H1 (cell line): Measurements from ENCODE around the gene MBD3L2. TPM values are rescaled to one million over a fixed set of nuclear protein-coding genes. Genes with fewer than 3 reads are reported as not detected.

Experiments used
- CTCF ChIA-PET: fragments of 300-600 bp; sonication (Branson Sonifier 250); formaldehyde crosslinking; loops from one replicate; lab custom pipeline; 2021; ENCODE audit not compliant: partially characterized antibody; lab: Charles Lee
- POLR2A ChIA-PET: fragments of 300-600 bp; sonication (Branson Sonifier 250); formaldehyde crosslinking; loops from one replicate; lab custom pipeline; 2021; ENCODE audit warnings: inconsistent platforms; ENCODE audit not compliant: partially characterized antibody; lab: Charles Lee
- DNase-seq, 2 experiments: peaks; one replicate each; pipeline versions ENCODE4 v3.0.0 to v3.0.0-alpha.2; 2010 to 2022; ENCODE audit warnings: low spot score in 2 of 2, low read depth in 1 of 2, mixed read lengths in 1 of 2
- FAIRE-seq: peaks from 2 replicates; lab custom pipeline; 2011; peaks lifted over from hg19 to GRCh38; lab: Jason Lieb, UNC
- H2AFZ ChIP-seq: 2 replicates; pipeline ENCODE4 v1.8.1; 2012; ENCODE audit warnings: low read length, inconsistent platforms
- H2AK5ac ChIP-seq: 2 replicates; pipeline ENCODE4 v1.6.1; 2013; ENCODE audit warnings: low read depth, low read length
- H2BK120ac ChIP-seq: replicated peaks from 2 replicates; pipeline ENCODE3; 2013; ENCODE audit warnings: low read depth, low read length, inconsistent platforms
- H2BK12ac ChIP-seq: 2 replicates; pipeline ENCODE4 v1.6.1; 2013; ENCODE audit warnings: low read depth, low read length
- H2BK15ac ChIP-seq: 2 replicates; pipeline ENCODE4 v1.6.1; 2013; ENCODE audit warnings: low read length
- H2BK20ac ChIP-seq: 2 replicates; pipeline ENCODE4 v1.6.1; 2013; ENCODE audit warnings: low read length
- H2BK5ac ChIP-seq: 2 replicates; pipeline ENCODE4 v1.6.1; 2013; ENCODE audit warnings: low read depth, low read length
- H3K14ac ChIP-seq: 2 replicates; pipeline ENCODE4 v1.6.1; 2013; ENCODE audit warnings: inconsistent platforms; ENCODE audit not compliant: insufficient read length
- H3K18ac ChIP-seq: 2 replicates; pipeline ENCODE4 v1.6.1; 2013; ENCODE audit warnings: low read length; ENCODE audit errors: extremely low read depth
- H3K23ac ChIP-seq: 2 replicates; pipeline ENCODE4 v1.6.1; 2013; ENCODE audit warnings: inconsistent platforms; ENCODE audit not compliant: insufficient read length
- H3K23me2 ChIP-seq: 2 replicates; pipeline ENCODE4 v1.6.1; 2013; ENCODE audit warnings: low read depth, low read length
- H3K27ac ChIP-seq: 2 replicates; pipeline ENCODE4 v1.6.1; 2011; ENCODE audit warnings: low read depth, low read length, inconsistent platforms
- H3K27me3 ChIP-seq, 4 experiments: replicated peaks in 1 of 4; 1 replicate in 1 of 4; 2 replicates in 3 of 4; pipeline versions ENCODE4 v1.6.1 to v1.8.1; 2011 to 2013; ENCODE audit warnings: low read length in 3 of 4, mild to moderate bottlenecking in 3 of 4, inconsistent platforms in 2 of 4, mixed read lengths in 2 of 4, moderate library complexity in 1 of 4; ENCODE audit not compliant: control insufficient read depth in 3 of 4, insufficient read depth in 3 of 4; ENCODE audit errors: extremely low read depth in 1 of 4
- H3K36me3 ChIP-seq, 4 experiments: 2 replicates each; pipeline versions ENCODE4 v1.6.1 to v1.8.1; 2011 to 2013; ENCODE audit warnings: mild to moderate bottlenecking in 4 of 4, low read length in 3 of 4, moderate library complexity in 2 of 4, control low read depth in 1 of 4, inconsistent platforms in 1 of 4; ENCODE audit not compliant: insufficient read depth in 4 of 4, control insufficient read depth in 2 of 4
- H3K4ac ChIP-seq: replicated peaks from 2 replicates; pipeline ENCODE3; 2013; ENCODE audit warnings: low read length, low read depth, mixed read lengths, inconsistent platforms; ENCODE audit not compliant: insufficient read length
- H3K4me1 ChIP-seq, 4 experiments: replicated peaks in 1 of 4; 1 replicate in 1 of 4; 2 replicates in 3 of 4; pipeline versions ENCODE4 v1.6.1 to v1.8.1; 2011 to 2013; ENCODE audit warnings: low read length in 3 of 4, inconsistent platforms in 2 of 4, mixed read lengths in 1 of 4; ENCODE audit not compliant: insufficient read depth in 4 of 4, control insufficient read depth in 3 of 4
- H3K4me2 ChIP-seq, 2 experiments: 2 replicates each; pipeline versions ENCODE4 v1.6.1 to v1.8.1; 2011 to 2013; ENCODE audit warnings: low read depth in 2 of 2, low read length in 2 of 2, control low read depth in 1 of 2, inconsistent platforms in 1 of 2, mild to moderate bottlenecking in 1 of 2; ENCODE audit not compliant: insufficient read depth in 1 of 2
- H3K4me3 ChIP-seq, 4 experiments: fragments of 200-600, 300-600 bp in 1 of 4; sonication (generic), shearing (Covaris generic), sonication (Bioruptor Twin) in 1 of 4; 2 replicates each; pipeline versions ENCODE4 v1.5.1 to v1.8.1; 2011 to 2016; ENCODE audit warnings: low read length in 4 of 4, low read depth in 3 of 4, control low read depth in 2 of 4, inconsistent platforms in 2 of 4, mild to moderate bottlenecking in 2 of 4, mixed read lengths in 1 of 4, moderate library complexity in 1 of 4; ENCODE audit not compliant: insufficient read depth in 2 of 4; ENCODE audit errors: extremely low read depth in 1 of 4
- H3K56ac ChIP-seq: replicated peaks from 2 replicates; pipeline ENCODE3; 2013; ENCODE audit warnings: low read depth, mild to moderate bottlenecking, mixed read lengths, low read length, inconsistent platforms; ENCODE audit not compliant: insufficient read length
- H3K79me1 ChIP-seq: 2 replicates; pipeline ENCODE4 v1.6.1; 2013; ENCODE audit warnings: low read depth, low read length, control low read depth
- H3K79me2 ChIP-seq, 2 experiments: 2 replicates each; pipeline versions ENCODE4 v1.6.1 to v1.8.1; 2012 to 2013; ENCODE audit warnings: low read length in 2 of 2, mild to moderate bottlenecking in 2 of 2, inconsistent platforms in 1 of 2; ENCODE audit not compliant: insufficient read depth in 2 of 2, control insufficient read depth in 1 of 2
- H3K9ac ChIP-seq, 4 experiments: replicated peaks in 1 of 4; 1 replicate in 1 of 4; 2 replicates in 3 of 4; pipeline versions ENCODE4 v1.6.1 to v1.8.1; 2011 to 2013; ENCODE audit warnings: low read depth in 3 of 4, low read length in 3 of 4, control low read depth in 2 of 4, mild to moderate bottlenecking in 2 of 4, moderate library complexity in 2 of 4, inconsistent platforms in 1 of 4; ENCODE audit errors: extremely low read depth in 1 of 4
- H3K9me3 ChIP-seq, 2 experiments: 2 replicates each; pipeline versions ENCODE4 v1.6.1 to v1.8.1; 2012 to 2013; ENCODE audit warnings: mild to moderate bottlenecking in 2 of 2, moderate library complexity in 2 of 2, control low read depth in 1 of 2, inconsistent platforms in 1 of 2, low read depth in 1 of 2, low read length in 1 of 2, mixed read lengths in 1 of 2; ENCODE audit not compliant: insufficient read depth in 2 of 2
- H4K20me1 ChIP-seq, 2 experiments: replicated peaks in 1 of 2; 2 replicates each; pipeline versions ENCODE3 to v1.8.1; 2011 to 2013; ENCODE audit warnings: inconsistent platforms in 2 of 2, low read length in 2 of 2, mild to moderate bottlenecking in 1 of 2; ENCODE audit not compliant: insufficient read depth in 2 of 2, control insufficient read depth in 1 of 2
- H4K5ac ChIP-seq: 2 replicates; pipeline ENCODE4 v1.6.1; 2013; ENCODE audit warnings: low read length, low read depth, mixed read lengths, inconsistent platforms; ENCODE audit not compliant: insufficient read length
- H4K8ac ChIP-seq: 2 replicates; pipeline ENCODE4 v1.8.0; 2013; ENCODE audit warnings: mild to moderate bottlenecking, moderate library complexity, low read length, inconsistent platforms; ENCODE audit not compliant: insufficient read depth; ENCODE audit errors: extremely low read depth
- H4K91ac ChIP-seq: replicated peaks from 2 replicates; pipeline ENCODE3; 2013; ENCODE audit warnings: low read length, mixed read lengths, inconsistent platforms; ENCODE audit not compliant: insufficient read length
- SIRT6 ChIP-seq: IDR thresholded peaks from one replicate; pipeline ENCODE4 v1.7.1; 2012; ENCODE audit warnings: low read length, inconsistent platforms
- WGBS, 2 experiments: shearing (Covaris generic) in 1 of 2; methylation state at CpG; one replicate each; pipeline versions ENCODE4 v1.1.6 to v1.1.7; 2013 to 2015; ENCODE audit warnings: low lambda C conversion rate in 2 of 2, mixed read lengths in 2 of 2, inconsistent platforms in 1 of 2, low coverage in 1 of 2, missing lambda C conversion rate in 1 of 2; ENCODE audit not compliant: insufficient replicate concordance in 2 of 2, insufficient coverage in 1 of 2, insufficient read length in 1 of 2; ENCODE audit errors: extremely low coverage in 1 of 2, missing lambda C conversion rate in 1 of 2; 5-methylcytosine and 5-hydroxymethylcytosine counted together
- polyA plus RNA-seq, 7 experiments: library from polyadenylated mRNA; depleted of rRNA in 3 of 7; stranded (reverse) in 5 of 7; unstranded in 2 of 7; fragments of >200 nt in 5 of 7; fragments of 200-250 nt in 2 of 7; gene quantifications; 1 replicate in 5 of 7; 2 replicates in 1 of 7; 4 replicates in 1 of 7; pipeline versions ENCODE4 v1.2.1 to v1.2.3, GENCODE V29; 2011 to 2013; ENCODE audit warnings: missing spikeins in 2 of 7, mixed read lengths in 2 of 7
- total RNA-seq: library from RNA; stranded (reverse); fragmentation: NEBNext Ultra II Directional; extraction: Animal tissue kit (Norgen Biotek cat#: 25700); gene quantifications from 2 replicates; pipeline ENCODE4 v1.2.1, GENCODE V29; 2021

Gene MBD3L2
- total and polyA plus RNA-seq, 2 of the 8 experiments (the other 6 are each of a cell fraction or from before 2014, with no cell fraction given) = not detected

- no peak overlapping the region for H2AFZ ChIP-seq
- ChIA-PET CTCF (no interaction called here), POLR2A (interaction anchor here (0.6 to 1.4 kb wide), 2 partner anchors 11 to 586 kb away, joined by 3 read pairs; no protein-coding TSS in a partner anchor)
- H3K23me2 ChIP-seq = no peaks in the 10 kb centered on the region
- H3K36me3 ChIP-seq = peaks cover 27 to 88% (median 61%) of the 10 kb centered on the region in 4 experiments
- no peak overlapping the region for H3K4me2 ChIP-seq
- H3K14ac ChIP-seq = no peak overlapping the region
- no peak overlapping the region for H3K4ac ChIP-seq
- no peak overlapping the region for H2BK5ac ChIP-seq
- no peak overlapping the region for H2BK12ac ChIP-seq
- H4K91ac ChIP-seq = no peak overlapping the region
- no peaks in the 10 kb centered on the region for H4K20me1 ChIP-seq
- H2AK5ac ChIP-seq = no peak overlapping the region
- no peak overlapping the region for H2BK120ac ChIP-seq
- no peak overlapping the region for H3K18ac ChIP-seq
- no peak overlapping the region for H3K23ac ChIP-seq
- H3K9ac ChIP-seq = no peak overlapping the region
- no peak overlapping the region for H4K8ac ChIP-seq
- no peak overlapping the region for H4K5ac ChIP-seq
- no peak overlapping the region for H2BK20ac ChIP-seq
- H3K9me3 ChIP-seq = peaks cover 33 to 50% of the 10 kb centered on the region in 2 experiments
- no peaks in the 10 kb centered on the region for H3K27me3 ChIP-seq
- DNase-seq (no peak), FAIRE-seq (no peak)
- no peak overlapping the region for H3K27ac ChIP-seq
- H3K56ac ChIP-seq = no peak overlapping the region
- no peaks in the 10 kb centered on the region for H3K4me1 ChIP-seq
- H3K4me3 ChIP-seq = no peak overlapping the region
- 94% methylated on average over 6 of the region's 6 CpGs; no CpG with 5 or more reads in 1 of the 2 experiments for WGBS, 2 experiments
- H3K79me2 ChIP-seq = no peaks in the 10 kb centered on the region
- no peak overlapping the region for H2BK15ac ChIP-seq
- H3K79me1 ChIP-seq = no peaks in the 10 kb centered on the region
- TF ChIP-seq SIRT6 = no peak
Measured at GRCh38 chr19:7076151-7076550, 27.0 kb downstream of the MBD3L2 start.
